Dedifferentiated amniotic fluid mesenchymal stem cell (primary cell): Measurements from ENCODE around the gene PGM1.

Experiments
- DNase-seq: peaks from one replicate; pipeline ENCODE4 v3.0.0-alpha.2; 2016; ENCODE audit errors: extremely low spot score

Gene PGM1

GRCh38 chr1:63701187-63701586, 108.0 kb downstream of the PGM1 start:
- DNase-seq = no peak

GRCh38 chr1:63703701-63704107, 110.5 kb downstream of the PGM1 start:
- DNase-seq = no peak

- DNase-seq = no peak
Observed at GRCh38 chr1:63704443-63704842, 111.2 kb downstream of the PGM1 start.

- DNase-seq = no peak
Observed at GRCh38 chr1:63705078-63705477, 111.9 kb downstream of the PGM1 start.

GRCh38 chr1:63709267-63709828, 116.1 kb downstream of the PGM1 start:
- no peak for DNase-seq
